Lower lobe of right lung (tissue), 2 donors: Measurements from ENCODE around the gene TMEM178B. TPM values are rescaled to one million over a fixed set of nuclear protein-coding genes. Genes with fewer than 3 reads are reported as not detected.

Source experiments
- ATAC-seq, 2 donors: fragments of 200-7000 bp; cut with Tn5 transposase; one replicate each; pipeline ENCODE4 v1.9.1; 2020 to 2022; ENCODE audit warnings: mild to moderate bottlenecking in 2 of 2, moderate library complexity in 2 of 2
- DNase-seq: peaks from one replicate; pipeline ENCODE4 v3.0.0-alpha.2; 2020
- H3K27ac ChIP-seq: fragments of 200-600 bp; one replicate; pipeline ENCODE4 v1.8.0; 2022
- H3K27me3 ChIP-seq: fragments of 200-600 bp; one replicate; pipeline ENCODE4 v1.8.0; 2022; ENCODE audit warnings: low read depth
- H3K36me3 ChIP-seq: fragments of 200-600 bp; one replicate; pipeline ENCODE4 v1.8.0; 2022; ENCODE audit warnings: mild to moderate bottlenecking
- H3K4me1 ChIP-seq: fragments of 200-600 bp; one replicate; pipeline ENCODE4 v1.8.0; 2022
- H3K4me3 ChIP-seq: fragments of 200-600 bp; one replicate; pipeline ENCODE4 v1.8.0; 2022; ENCODE audit warnings: mild to moderate bottlenecking
- H3K9me3 ChIP-seq: fragments of 200-600 bp; one replicate; pipeline ENCODE4 v1.8.0; 2022
- intact Hi-C: fragments of 100-400 bp; cut with DNase I; formaldehyde crosslinking; loops from one replicate; pipeline ENCODE4 v1.11.0; 2022
- total RNA-seq: library from RNA; stranded (reverse); fragmentation: NEBNext Ultra II Directional; extraction: Animal tissue kit (Norgen Biotek cat#: 25700); gene quantifications from one replicate; pipeline ENCODE4 v1.2.1, GENCODE V29; 2021
- TF ChIP-seq, protein P1 (sequence below): fragments of 200-600 bp; IDR thresholded peaks from one replicate; pipeline ENCODE4 v1.8.0; 2022; ENCODE audit warnings: antibody characterized with exemption, mild to moderate bottlenecking
- donor health status: DM: no; HTN: yes; CAD: no; lungs with severe emphysema.

Gene TMEM178B
- total RNA-seq, 1 donor from 2014 or later, result 0.18 TPM

- Histone ChIP-seq H3K9me3 (no peaks in the 10 kb centered on the region), H3K27me3 (no peaks in the 10 kb centered on the region), H3K4me1 (no peaks in the 10 kb centered on the region), H3K4me3 (no peak overlapping the region), H3K27ac (no peak overlapping the region), H3K36me3 (no peaks in the 10 kb centered on the region)
- intact Hi-C loops, result no loop called here
- DNase-seq, result no peak
- TF ChIP-seq, protein P1, sequence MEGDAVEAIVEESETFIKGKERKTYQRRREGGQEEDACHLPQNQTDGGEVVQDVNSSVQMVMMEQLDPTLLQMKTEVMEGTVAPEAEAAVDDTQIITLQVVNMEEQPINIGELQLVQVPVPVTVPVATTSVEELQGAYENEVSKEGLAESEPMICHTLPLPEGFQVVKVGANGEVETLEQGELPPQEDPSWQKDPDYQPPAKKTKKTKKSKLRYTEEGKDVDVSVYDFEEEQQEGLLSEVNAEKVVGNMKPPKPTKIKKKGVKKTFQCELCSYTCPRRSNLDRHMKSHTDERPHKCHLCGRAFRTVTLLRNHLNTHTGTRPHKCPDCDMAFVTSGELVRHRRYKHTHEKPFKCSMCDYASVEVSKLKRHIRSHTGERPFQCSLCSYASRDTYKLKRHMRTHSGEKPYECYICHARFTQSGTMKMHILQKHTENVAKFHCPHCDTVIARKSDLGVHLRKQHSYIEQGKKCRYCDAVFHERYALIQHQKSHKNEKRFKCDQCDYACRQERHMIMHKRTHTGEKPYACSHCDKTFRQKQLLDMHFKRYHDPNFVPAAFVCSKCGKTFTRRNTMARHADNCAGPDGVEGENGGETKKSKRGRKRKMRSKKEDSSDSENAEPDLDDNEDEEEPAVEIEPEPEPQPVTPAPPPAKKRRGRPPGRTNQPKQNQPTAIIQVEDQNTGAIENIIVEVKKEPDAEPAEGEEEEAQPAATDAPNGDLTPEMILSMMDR, result no peak
- no peak for ATAC-seq
These were observed 404.0 kb downstream of the TMEM178B start for GRCh38 chr7:141477865-141478264.

- H3K9me3 ChIP-seq, result no peaks in the 10 kb centered on the region
- no peaks in the 10 kb centered on the region for H3K27me3 ChIP-seq
- no peak overlapping the region for H3K4me3 ChIP-seq
- TF ChIP-seq, protein P1, result no peak
- intact Hi-C loops, result no loop called here
- ATAC-seq (no peak), DNase-seq (no peak)
- no peaks in the 10 kb centered on the region for H3K36me3 ChIP-seq
- H3K27ac ChIP-seq, result no peak overlapping the region
- no peaks in the 10 kb centered on the region for H3K4me1 ChIP-seq
These were observed 405.0 kb downstream of the TMEM178B start for GRCh38 chr7:141478845-141479244.

GRCh38 chr7:141480953-141481352 is 407.1 kb downstream of the TMEM178B start:
- Histone ChIP-seq H3K36me3 (no peaks in the 10 kb centered on the region), H3K9me3 (no peaks in the 10 kb centered on the region), H3K27ac (no peak overlapping the region), H3K4me3 (no peak overlapping the region), H3K27me3 (no peaks in the 10 kb centered on the region), H3K4me1 (no peaks in the 10 kb centered on the region)
- TF ChIP-seq, protein P1, result no peak
- DNase-seq (no peak), ATAC-seq (no peak)
- intact Hi-C loops, result no loop called here

DNA sequence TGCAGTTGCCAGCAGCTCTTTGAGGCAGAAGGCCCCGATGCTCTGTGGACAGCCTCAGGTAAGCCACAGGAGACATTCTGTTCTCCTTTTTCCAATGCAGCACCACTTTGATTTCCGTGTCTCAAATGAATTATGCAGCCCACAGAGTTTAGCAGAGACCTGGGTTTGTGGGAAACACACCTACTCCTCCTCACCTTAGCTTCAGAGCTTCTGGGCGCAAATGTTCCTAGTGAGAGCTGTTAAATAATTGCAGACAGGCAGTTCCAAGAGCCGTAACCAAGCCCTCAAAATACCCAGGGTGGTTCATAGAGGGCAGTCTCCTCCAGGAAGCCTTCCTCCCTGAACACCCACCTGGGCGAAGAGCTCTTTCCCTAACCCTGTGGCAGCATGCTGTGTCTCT is 408.1 kb downstream of the TMEM178B start:
- H3K9me3 ChIP-seq, result no peaks in the 10 kb centered on the region
- intact Hi-C loops, result no loop called here
- H3K4me3 ChIP-seq, result no peak overlapping the region
- TF ChIP-seq, protein P1, result no peak
- H3K4me1 ChIP-seq, result no peaks in the 10 kb centered on the region
- H3K27me3 ChIP-seq, result no peaks in the 10 kb centered on the region
- no peak overlapping the region for H3K27ac ChIP-seq
- ATAC-seq (no peak), DNase-seq (no peak)
- no peaks in the 10 kb centered on the region for H3K36me3 ChIP-seq

DNA sequence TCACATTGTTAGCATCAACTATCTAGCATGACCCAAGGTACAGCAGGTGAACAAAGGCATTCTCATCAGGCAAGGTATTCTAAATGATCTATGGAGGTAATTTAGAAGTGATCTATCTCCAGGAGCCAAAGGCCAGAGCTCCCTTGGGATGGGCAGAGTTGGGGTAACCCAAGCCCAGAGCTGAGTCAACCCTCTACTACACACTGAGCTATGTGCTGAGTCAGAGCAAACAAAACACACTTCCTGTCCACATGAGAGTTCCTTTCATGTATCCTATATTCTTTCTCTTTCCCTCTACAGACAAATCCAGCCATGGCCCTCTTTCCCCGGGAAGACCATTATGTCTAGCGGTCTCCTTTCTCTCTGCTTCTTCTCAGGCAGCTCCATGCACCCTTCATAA is 409.2 kb downstream of the TMEM178B start:
- no peak overlapping the region for H3K27ac ChIP-seq
- no peaks in the 10 kb centered on the region for H3K36me3 ChIP-seq
- H3K4me1 ChIP-seq, result no peaks in the 10 kb centered on the region
- H3K4me3 ChIP-seq, result no peak overlapping the region
- TF ChIP-seq, protein P1, result no peak
- no peak for DNase-seq
- H3K27me3 ChIP-seq, result no peaks in the 10 kb centered on the region
- H3K9me3 ChIP-seq, result no peaks in the 10 kb centered on the region
- ATAC-seq, result no peak
- intact Hi-C loops, result no loop called here

GRCh38 chr7:141484907-141485306 is 411.0 kb downstream of the TMEM178B start:
- no peaks in the 10 kb centered on the region for H3K36me3 ChIP-seq
- H3K27me3 ChIP-seq, result no peaks in the 10 kb centered on the region
- no peak for DNase-seq
- intact Hi-C loops, result no loop called here
- TF ChIP-seq, protein P1, result no peak
- no peaks in the 10 kb centered on the region for H3K4me1 ChIP-seq
- H3K4me3 ChIP-seq, result no peak overlapping the region
- no peak overlapping the region for H3K27ac ChIP-seq
- ATAC-seq, result no peak
- no peaks in the 10 kb centered on the region for H3K9me3 ChIP-seq
